BLaER1 (cell line): Measurements from ENCODE around the gene TGFBR1.

Experiments used
- H3K27ac ChIP-seq: shearing (Covaris generic); formaldehyde crosslinking; 2 replicates; pipeline ENCODE4 v1.8.1; 2022
- H3K27me3 ChIP-seq: shearing (Covaris generic); formaldehyde crosslinking; 2 replicates; pipeline ENCODE4 v1.8.1; 2022
- H3K36me3 ChIP-seq: shearing (Covaris generic); formaldehyde crosslinking; 2 replicates; pipeline ENCODE4 v1.8.1; 2022
- H3K4me1 ChIP-seq: shearing (Covaris generic); formaldehyde crosslinking; 2 replicates; pipeline ENCODE4 v1.8.1; 2022
- H3K4me2 ChIP-seq: shearing (Covaris generic); formaldehyde crosslinking; 2 replicates; pipeline ENCODE4 v1.8.1; 2022
- H3K4me3 ChIP-seq: shearing (Covaris generic); formaldehyde crosslinking; 2 replicates; pipeline ENCODE4 v1.8.1; 2022
- H3K9ac ChIP-seq: shearing (Covaris generic); formaldehyde crosslinking; 2 replicates; pipeline ENCODE4 v1.8.1; 2022
- H3K9me3 ChIP-seq: shearing (Covaris generic); formaldehyde crosslinking; 2 replicates; pipeline ENCODE4 v1.8.1; 2022
- H4K20me1 ChIP-seq: shearing (Covaris generic); formaldehyde crosslinking; 2 replicates; pipeline ENCODE4 v1.8.1; 2022
- Cebpa-rat ChIP-seq: shearing (Covaris generic); IDR thresholded peaks from 2 replicates; pipeline ENCODE4 v1.8.1; 2022

The TGFBR1 gene

GRCh38 chr9:99173570-99174504 lies 68.9 kb downstream of the TGFBR1 start:
- Histone ChIP-seq H4K20me1 (no peaks in the 10 kb centered on the region), H3K4me1 (peaks cover 7% of the 10 kb centered on the region; the same call in 1 of the 2 replicates), H3K4me3 (no peak overlapping the region), H3K36me3 (no peaks in the 10 kb centered on the region), H3K9me3 (no peaks in the 10 kb centered on the region), H3K27ac (no peak overlapping the region), H3K27me3 (no peaks in the 10 kb centered on the region), H3K9ac (no peak overlapping the region), H3K4me2 (no peak overlapping the region)
- TF ChIP-seq Cebpa-rat, result no peak

GRCh38 chr9:99176527-99177013 lies 71.7 kb downstream of the TGFBR1 start:
- Histone ChIP-seq H3K27ac (no peak overlapping the region), H3K9ac (no peak overlapping the region), H4K20me1 (no peaks in the 10 kb centered on the region), H3K36me3 (no peaks in the 10 kb centered on the region), H3K4me2 (no peak overlapping the region), H3K4me3 (no peak overlapping the region), H3K4me1 (peaks cover 6% of the 10 kb centered on the region), H3K9me3 (no peaks in the 10 kb centered on the region), H3K27me3 (no peaks in the 10 kb centered on the region)
- TF ChIP-seq Cebpa-rat, result no peak

- peaks cover 15% of the 10 kb centered on the region for H3K4me1 ChIP-seq
- H3K36me3 ChIP-seq, result no peaks in the 10 kb centered on the region
- no peak overlapping the region for H3K9ac ChIP-seq
- H3K27ac ChIP-seq, result no peak overlapping the region
- H4K20me1 ChIP-seq, result no peaks in the 10 kb centered on the region
- no peak for TF ChIP-seq Cebpa-rat
- no peak overlapping the region for H3K4me3 ChIP-seq
- no peaks in the 10 kb centered on the region for H3K27me3 ChIP-seq
- no peak overlapping the region for H3K4me2 ChIP-seq
- H3K9me3 ChIP-seq, result no peaks in the 10 kb centered on the region
Observed at GRCh38 chr9:99177576-99178366, 72.9 kb downstream of the TGFBR1 start.

GRCh38 chr9:99178912-99179872 lies 74.3 kb downstream of the TGFBR1 start:
- Histone ChIP-seq H4K20me1 (no peaks in the 10 kb centered on the region), H3K27ac (no peak overlapping the region), H3K36me3 (no peaks in the 10 kb centered on the region), H3K4me1 (peaks cover 21% of the 10 kb centered on the region), H3K9me3 (no peaks in the 10 kb centered on the region), H3K4me2 (no peak overlapping the region), H3K4me3 (no peak overlapping the region), H3K9ac (no peak overlapping the region), H3K27me3 (no peaks in the 10 kb centered on the region)
- TF ChIP-seq Cebpa-rat, result no peak

- no peaks in the 10 kb centered on the region for H3K36me3 ChIP-seq
- H3K9me3 ChIP-seq, result no peaks in the 10 kb centered on the region
- no peak overlapping the region for H3K9ac ChIP-seq
- H3K27ac ChIP-seq, result no peak overlapping the region
- no peak for TF ChIP-seq Cebpa-rat
- no peak overlapping the region for H3K4me3 ChIP-seq
- H3K27me3 ChIP-seq, result no peaks in the 10 kb centered on the region
- peaks cover 26% of the 10 kb centered on the region for H3K4me1 ChIP-seq
- H4K20me1 ChIP-seq, result no peaks in the 10 kb centered on the region
- no peak overlapping the region for H3K4me2 ChIP-seq
Observed at GRCh38 chr9:99180199-99180598, 75.3 kb downstream of the TGFBR1 start.

- Histone ChIP-seq H3K4me2 (no peak overlapping the region), H3K9me3 (no peaks in the 10 kb centered on the region), H3K4me1 (peaks cover 26% of the 10 kb centered on the region), H3K4me3 (no peak overlapping the region), H4K20me1 (no peaks in the 10 kb centered on the region), H3K9ac (no peak overlapping the region), H3K27me3 (no peaks in the 10 kb centered on the region), H3K27ac (no peak overlapping the region), H3K36me3 (no peaks in the 10 kb centered on the region)
- no peak for TF ChIP-seq Cebpa-rat
Observed at GRCh38 chr9:99180662-99181061, 75.7 kb downstream of the TGFBR1 start.

GRCh38 chr9:99181206-99181605 lies 76.3 kb downstream of the TGFBR1 start:
- TF ChIP-seq Cebpa-rat, result no peak
- no peaks in the 10 kb centered on the region for H4K20me1 ChIP-seq
- no peak overlapping the region for H3K4me3 ChIP-seq
- H3K4me1 ChIP-seq, result peaks cover 26% of the 10 kb centered on the region
- H3K27ac ChIP-seq, result no peak overlapping the region
- no peaks in the 10 kb centered on the region for H3K27me3 ChIP-seq
- peak overlapping the region; percentile 59 for H3K4me2 ChIP-seq
- H3K9ac ChIP-seq, result no peak overlapping the region
- no peaks in the 10 kb centered on the region for H3K36me3 ChIP-seq
- H3K9me3 ChIP-seq, result no peaks in the 10 kb centered on the region

- Histone ChIP-seq H3K27ac (no peak overlapping the region), H3K9ac (no peak overlapping the region), H3K36me3 (no peaks in the 10 kb centered on the region), H4K20me1 (no peaks in the 10 kb centered on the region), H3K27me3 (no peaks in the 10 kb centered on the region), H3K4me2 (peak overlapping the region; percentile 59), H3K4me3 (no peak overlapping the region), H3K9me3 (no peaks in the 10 kb centered on the region), H3K4me1 (peaks cover 26% of the 10 kb centered on the region)
- no peak for TF ChIP-seq Cebpa-rat
Observed at GRCh38 chr9:99181621-99182020, 76.7 kb downstream of the TGFBR1 start.

GRCh38 chr9:99182356-99182755 lies 77.4 kb downstream of the TGFBR1 start:
- H3K4me3 ChIP-seq, result no peak overlapping the region
- H3K4me2 ChIP-seq, result peak overlapping the region; percentile 59
- H3K36me3 ChIP-seq, result no peaks in the 10 kb centered on the region
- no peaks in the 10 kb centered on the region for H3K27me3 ChIP-seq
- H3K27ac ChIP-seq, result no peak overlapping the region
- no peak overlapping the region for H3K9ac ChIP-seq
- H4K20me1 ChIP-seq, result no peaks in the 10 kb centered on the region
- TF ChIP-seq Cebpa-rat, result no peak
- peaks cover 34% of the 10 kb centered on the region for H3K4me1 ChIP-seq
- no peaks in the 10 kb centered on the region for H3K9me3 ChIP-seq
